HepG2 (cell line): Measurements from ENCODE around the gene ATP7A. TPM values are rescaled to one million over a fixed set of nuclear protein-coding genes. Genes with fewer than 3 reads are reported as not detected.

Experiments
- ATAC-seq: fragments of 200-7000 bp; cut with Tn5 transposase; 3 replicates; pipeline ENCODE4 v1.9.1; 2020; ENCODE audit warnings: mild to moderate bottlenecking, moderate library complexity
- BruUV-seq: library from RNA; stranded (reverse); fragments of 400-500 nt; replicated peaks from 2 replicates; lab custom pipeline; 2021; lab: Mats Ljungman, UMichigan
- CTCF ChIA-PET: fragments of 300-600 bp; formaldehyde crosslinking; extraction: SDS; loops from one replicate; lab custom pipeline; 2021; ENCODE audit warnings: low total read pairs, inconsistent platforms, low intra/inter-chr PET ratio; lab: Yijun Ruan, JAX
- POLR2A ChIA-PET: fragments of 350-600 bp; sonication (Branson Sonifier 250); formaldehyde crosslinking; loops from one replicate; lab custom pipeline; 2020; ENCODE audit warnings: antibody characterized with exemption, inconsistent platforms; lab: Yijun Ruan, JAX
- DNase-seq: peaks from one replicate; pipeline ENCODE4 v3.0.0-alpha.2; 2015; ENCODE audit warnings: low spot score
- FAIRE-seq: peaks from 3 replicates; lab custom pipeline; 2011; peaks lifted over from hg19 to GRCh38; lab: Jason Lieb, UNC
- H2AFZ ChIP-seq: one replicate; pipeline ENCODE4 v1.6.1; 2011; ENCODE audit warnings: low read length, inconsistent platforms
- H3K27ac ChIP-seq: fragments of 300-600 bp; 3 replicates; pipeline ENCODE4 v1.8.0; 2011; ENCODE audit warnings: mixed run types, mild to moderate bottlenecking, mixed read lengths, low read length, inconsistent platforms; ENCODE audit not compliant: insufficient read depth; ENCODE audit errors: extremely low read length
- H3K27me3 ChIP-seq, 2 experiments: fragments of 200-600 bp in 1 of 2; 2 replicates in 1 of 2; 3 replicates in 1 of 2; pipeline versions ENCODE4 v1.6.0 to v1.8.0; 2011; ENCODE audit warnings: low read length in 2 of 2, mild to moderate bottlenecking in 2 of 2, moderate library complexity in 2 of 2, inconsistent platforms in 1 of 2; ENCODE audit not compliant: insufficient read depth in 2 of 2, control insufficient read depth in 1 of 2
- H3K36me3 ChIP-seq, 2 experiments: fragments of 200-600 bp in 1 of 2; replicated peaks in 1 of 2; 2 replicates in 1 of 2; 3 replicates in 1 of 2; pipeline versions ENCODE4 v1.5.1 to v1.8.0; 2011; ENCODE audit warnings: low read length in 2 of 2, inconsistent platforms in 1 of 2; ENCODE audit not compliant: insufficient read depth in 2 of 2, control insufficient read depth in 1 of 2
- H3K4me1 ChIP-seq: 2 replicates; pipeline ENCODE4 v1.5.1; 2012; ENCODE audit warnings: low read length, inconsistent platforms; ENCODE audit not compliant: insufficient read depth
- H3K4me2 ChIP-seq: 2 replicates; pipeline ENCODE4 v1.6.0; 2011; ENCODE audit warnings: low read depth, low read length, inconsistent platforms
- H3K4me3 ChIP-seq, 3 experiments: fragments of 200-600 bp in 1 of 3; sonication (generic), shearing (Covaris generic) in 1 of 3; replicated peaks in 1 of 3; 2 replicates each; pipeline ENCODE4 v1.5.1; 2011 to 2016; ENCODE audit warnings: low read length in 3 of 3, inconsistent platforms in 2 of 3, low read depth in 2 of 3, mild to moderate bottlenecking in 2 of 3, control low read depth in 1 of 3, mixed read lengths in 1 of 3; ENCODE audit not compliant: insufficient read depth in 1 of 3
- H3K79me2 ChIP-seq: one replicate; pipeline ENCODE4 v1.6.1; 2011; ENCODE audit warnings: low read length, inconsistent platforms; ENCODE audit not compliant: insufficient read depth
- H3K9ac ChIP-seq: 2 replicates; pipeline ENCODE4 v1.6.0; 2011; ENCODE audit warnings: mild to moderate bottlenecking, low read depth, low read length, inconsistent platforms; ENCODE audit not compliant: insufficient read depth
- H3K9me3 ChIP-seq: 2 replicates; pipeline ENCODE4 v1.5.1; 2012; ENCODE audit warnings: mild to moderate bottlenecking, low read length
- H4K20me1 ChIP-seq: 2 replicates; pipeline ENCODE4 v1.6.0; 2011; ENCODE audit warnings: inconsistent platforms, mild to moderate bottlenecking, low read length, moderate library complexity; ENCODE audit not compliant: insufficient read depth
- CBX1 ChIP-seq: IDR thresholded peaks from one replicate; pipeline ENCODE4 v1.6.1; 2016; ENCODE audit warnings: antibody characterized with exemption, low read depth
- DMTF1 ChIP-seq: sonication (generic); formaldehyde crosslinking; IDR thresholded peaks from 2 replicates; pipeline ENCODE4 v1.4.0; 2020; ENCODE audit warnings: mild to moderate bottlenecking, missing genetic modification reagents
- EED ChIP-seq: sonication (generic); formaldehyde crosslinking; IDR thresholded peaks from 2 replicates; pipeline ENCODE4 v1.5.0; 2020; ENCODE audit warnings: mild to moderate bottlenecking, missing genetic modification reagents
- EHMT2 ChIP-seq: fragments of 200-600 bp; sonication (generic); IDR thresholded peaks from 2 replicates; pipeline ENCODE4 v1.7.0; 2017; ENCODE audit warnings: antibody characterized with exemption, low read depth, low read length, borderline replicate concordance
- KDM3A ChIP-seq: IDR thresholded peaks from 2 replicates; pipeline ENCODE4 v1.6.1; 2018; ENCODE audit warnings: low read depth, missing compliant biosample characterization
- MYC ChIP-seq: sonication (generic); formaldehyde crosslinking; IDR thresholded peaks from 2 replicates; pipeline ENCODE4 v1.9.0; 2021; ENCODE audit warnings: missing genetic modification reagents, borderline replicate concordance
- MYPOP ChIP-seq: sonication (generic); formaldehyde crosslinking; IDR thresholded peaks from 2 replicates; pipeline ENCODE4 v1.8.1; 2023; ENCODE audit warnings: mild to moderate bottlenecking, moderate library complexity, missing genetic modification reagents
- RCOR2 ChIP-seq: IDR thresholded peaks from 2 replicates; pipeline ENCODE4 v1.6.1; 2016; ENCODE audit warnings: missing biosample characterization, missing genetic modification reagents
- REXO4 ChIP-seq: sonication (generic); formaldehyde crosslinking; IDR thresholded peaks from 2 replicates; pipeline ENCODE4 v1.8.0; 2022; ENCODE audit warnings: missing genetic modification reagents, mild to moderate bottlenecking, borderline replicate concordance
- SP5 ChIP-seq: IDR thresholded peaks from 2 replicates; pipeline ENCODE4 v1.6.1; 2016; ENCODE audit warnings: low read depth, borderline replicate concordance
- TFAP4 ChIP-seq: sonication (generic); IDR thresholded peaks from 2 replicates; pipeline ENCODE4 v1.6.1; 2016; ENCODE audit warnings: low read depth, borderline replicate concordance
- YEATS2 ChIP-seq: sonication (generic); formaldehyde crosslinking; IDR thresholded peaks from 2 replicates; pipeline ENCODE4 v1.4.0; 2020; ENCODE audit warnings: missing genetic modification reagents, borderline replicate concordance
- ZNF605 ChIP-seq: sonication (generic); formaldehyde crosslinking; IDR thresholded peaks from 2 replicates; pipeline ENCODE4 v1.8.0; 2022; ENCODE audit warnings: mild to moderate bottlenecking, missing genetic modification reagents
- ZNF710 ChIP-seq: sonication (generic); formaldehyde crosslinking; IDR thresholded peaks from 2 replicates; pipeline ENCODE4 v1.5.0; 2020; ENCODE audit warnings: mild to moderate bottlenecking, missing genetic modification reagents, borderline replicate concordance
- ZNF780A ChIP-seq: sonication (generic); formaldehyde crosslinking; IDR thresholded peaks from 2 replicates; pipeline ENCODE4 v1.8.0; 2022; ENCODE audit warnings: mild to moderate bottlenecking, missing genetic modification reagents, moderate library complexity
- WGBS: methylation state at CpG from one replicate; pipeline ENCODE4 v1.1.6; 2017; ENCODE audit warnings: low lambda C conversion rate; 5-methylcytosine and 5-hydroxymethylcytosine counted together
- in situ Hi-C: cut with HindIII; loops from 2 replicates; pipeline ENCODE4 v1.10.0; 2017; ENCODE audit warnings: low pct_unique_long_range_greater_than_20kb; ENCODE audit not compliant: extremely low pct_ligation_motif_present
- intact Hi-C: fragments of 100-400 bp; cut with micrococcal nuclease; formaldehyde crosslinking; loops from one replicate; pipeline ENCODE4 v1.10.0; 2022; ENCODE audit not compliant: unreplicated experiment
- polyA plus RNA-seq, 8 experiments: library from polyadenylated mRNA; depleted of rRNA in 3 of 8; stranded (reverse) in 7 of 8; unstranded in 1 of 8; fragments of >200 nt; fragmentation: Illumina TruSeq in 4 of 8; extraction: Trizol in 4 of 8; gene quantifications; 2 replicates each; pipeline versions ENCODE4 v1.2.1 to v1.2.3, GENCODE V29; 2011 to 2016; ENCODE audit warnings: low read depth in 4 of 8, missing spikeins in 1 of 8, mixed read lengths in 1 of 8; ENCODE audit not compliant: insufficient read depth in 1 of 8
- total RNA-seq, 5 experiments: library from RNA; depleted of rRNA; stranded (reverse); fragments of >200 nt; fragmentation: Illumina TruSeq; extraction: Trizol; gene quantifications; 2 replicates each; pipeline ENCODE4 v1.2.3, GENCODE V29; 2016; ENCODE audit warnings: low read depth in 1 of 5

Gene ATP7A
- total and polyA plus RNA-seq, 2 of the 13 experiments (the other 11 are each of a cell fraction or from before 2014, with no cell fraction given), result 1.7 to 4.7 TPM

GRCh38 chrX:77946571-77946970 lies 36.1 kb downstream of the ATP7A start:
- ChIA-PET CTCF (no interaction called here), POLR2A (no interaction called here)
- FAIRE-seq (no peak), DNase-seq (no peak), ATAC-seq (no peak)
- no peak for TF ChIP-seq YEATS2 (CRISPR knock-in tag)
- TF ChIP-seq EHMT2, result no peak
- no peak for TF ChIP-seq ZNF710 (CRISPR knock-in tag)
- no peak for TF ChIP-seq ZNF605 (CRISPR knock-in tag)
- no peak for TF ChIP-seq KDM3A (CRISPR knock-in tag)
- no peak for TF ChIP-seq SP5 (CRISPR knock-in tag)
- TF ChIP-seq TFAP4, result no peak
- no peak for TF ChIP-seq MYPOP (CRISPR knock-in tag)
- TF ChIP-seq EED (CRISPR knock-in tag), result no peak
- no peak for TF ChIP-seq DMTF1 (CRISPR knock-in tag)
- TF ChIP-seq CBX1, result no peak
- TF ChIP-seq RCOR2 (CRISPR knock-in tag), result no peak
- no peak for TF ChIP-seq MYC (CRISPR knock-in tag)
- no peak for TF ChIP-seq REXO4
- no peak for TF ChIP-seq ZNF780A (CRISPR knock-in tag)
- no TSS peak for BruUV-seq
- H3K4me3 ChIP-seq, result no peak overlapping the region
- intact Hi-C loops (no loop called here), in situ Hi-C loops (no loop called here)
- H4K20me1 ChIP-seq, result no peaks in the 10 kb centered on the region
- H3K79me2 ChIP-seq, result no peaks in the 10 kb centered on the region
- H3K9ac ChIP-seq, result no peak overlapping the region
- H3K27me3 ChIP-seq, result no peaks in the 10 kb centered on the region
- no peak overlapping the region for H3K4me2 ChIP-seq
- 100% methylated on average over 2 of the region's 2 CpGs for WGBS
- no peaks in the 10 kb centered on the region for H3K9me3 ChIP-seq
- H2AFZ ChIP-seq, result no peak overlapping the region
- no peaks in the 10 kb centered on the region for H3K36me3 ChIP-seq
- H3K27ac ChIP-seq, result no peak overlapping the region
- H3K4me1 ChIP-seq, result 0 out of 2 replicates have a peak, but pooled peaks cover 8% of the 10 kb centered on the region
